Measurements from ENCODE around the gene NRL.

Gene NRL

GRCh38 chr14:24119691-24120090, 4.9 kb upstream of the NRL start:
- H2AFZ ChIP-seq = no peak overlapping the region
- no peak overlapping the region for H3K4me3 ChIP-seq (ENCODE audit: low read depth, low read length)
- H3K4me1 ChIP-seq = peaks cover 10% of the 10 kb centered on the region
- H3K27ac ChIP-seq = no peak overlapping the region
- H3K9me3 ChIP-seq (ENCODE audit: control insufficient read depth, low read length) = no peaks in the 10 kb centered on the region
- H3K4me2 ChIP-seq (ENCODE audit: low read length) = no peak overlapping the region
- TF ChIP-seq CTCF (IDR thresholded peaks at IDR 0.05) = no peak
- no peaks in the 10 kb centered on the region for H3K36me3 ChIP-seq (ENCODE audit: control insufficient read depth, insufficient read depth, low read length)
- no peaks in the 10 kb centered on the region for H3K27me3 ChIP-seq (ENCODE audit: control insufficient read depth, insufficient read depth, low read length)
- no peak overlapping the region for H3K9ac ChIP-seq
- peaks cover 14% of the 10 kb centered on the region for H3K79me2 ChIP-seq

- H3K9ac ChIP-seq = no peak overlapping the region
- peaks cover 13% of the 10 kb centered on the region for H3K4me1 ChIP-seq
- TF ChIP-seq CTCF (IDR thresholded peaks at IDR 0.05) = no peak
- H3K79me2 ChIP-seq = peaks cover 14% of the 10 kb centered on the region
- no peak overlapping the region for H3K4me3 ChIP-seq (ENCODE audit: low read depth, low read length)
- no peaks in the 10 kb centered on the region for H3K9me3 ChIP-seq (ENCODE audit: control insufficient read depth, low read length)
- H3K36me3 ChIP-seq (ENCODE audit: control insufficient read depth, insufficient read depth, low read length) = no peaks in the 10 kb centered on the region
- no peak overlapping the region for H2AFZ ChIP-seq
- H3K27ac ChIP-seq = no peak overlapping the region
- no peaks in the 10 kb centered on the region for H3K27me3 ChIP-seq (ENCODE audit: control insufficient read depth, insufficient read depth, low read length)
- H3K4me2 ChIP-seq (ENCODE audit: low read length) = no peak overlapping the region
These were observed 2.4 kb upstream of the NRL start for GRCh38 chr14:24117179-24117578.

GRCh38 chr14:24116128-24116814, 1.5 kb upstream of the NRL start:
- Histone ChIP-seq H3K4me2 (ENCODE audit: low read length) (peak overlapping the region; percentile 84), H2AFZ (no peak overlapping the region), H3K4me3 (ENCODE audit: low read depth, low read length) (peak overlapping the region; percentile 99), H3K9me3 (ENCODE audit: control insufficient read depth, low read length) (no peaks in the 10 kb centered on the region), H3K9ac (no peak overlapping the region), H3K4me1 (peaks cover 13% of the 10 kb centered on the region), H3K27ac (peak overlapping the region; percentile 20), H3K36me3 (ENCODE audit: control insufficient read depth, insufficient read depth, low read length) (no peaks in the 10 kb centered on the region), H3K79me2 (peaks cover 15% of the 10 kb centered on the region), H3K27me3 (ENCODE audit: control insufficient read depth, insufficient read depth, low read length) (no peaks in the 10 kb centered on the region)
- TF ChIP-seq CTCF (IDR thresholded peaks at IDR 0.05) = no peak

GRCh38 chr14:24115422-24116127, 826 bp upstream of the NRL start:
- no peak for TF ChIP-seq CTCF (IDR thresholded peaks at IDR 0.05)

More at GRCh38 chr14:24115422-24116127, 826 bp upstream of the NRL start:
- Histone ChIP-seq H3K9me3 (ENCODE audit: control insufficient read depth, low read length) (no peaks in the 10 kb centered on the region), H3K36me3 (ENCODE audit: control insufficient read depth, insufficient read depth, low read length) (no peaks in the 10 kb centered on the region), H3K4me2 (ENCODE audit: low read length) (peak overlapping the region; percentile 84), H3K9ac (peak overlapping the region; percentile 42), H2AFZ (peak overlapping the region; percentile 72), H3K27me3 (ENCODE audit: control insufficient read depth, insufficient read depth, low read length) (no peaks in the 10 kb centered on the region), H3K4me1 (peaks cover 13% of the 10 kb centered on the region), H3K4me3 (ENCODE audit: low read depth, low read length) (peak overlapping the region; percentile 99), H3K27ac (peak overlapping the region; percentile 100), H3K79me2 (peaks cover 22% of the 10 kb centered on the region)
